ENCODE data around the gene CBLC.

DNA sequence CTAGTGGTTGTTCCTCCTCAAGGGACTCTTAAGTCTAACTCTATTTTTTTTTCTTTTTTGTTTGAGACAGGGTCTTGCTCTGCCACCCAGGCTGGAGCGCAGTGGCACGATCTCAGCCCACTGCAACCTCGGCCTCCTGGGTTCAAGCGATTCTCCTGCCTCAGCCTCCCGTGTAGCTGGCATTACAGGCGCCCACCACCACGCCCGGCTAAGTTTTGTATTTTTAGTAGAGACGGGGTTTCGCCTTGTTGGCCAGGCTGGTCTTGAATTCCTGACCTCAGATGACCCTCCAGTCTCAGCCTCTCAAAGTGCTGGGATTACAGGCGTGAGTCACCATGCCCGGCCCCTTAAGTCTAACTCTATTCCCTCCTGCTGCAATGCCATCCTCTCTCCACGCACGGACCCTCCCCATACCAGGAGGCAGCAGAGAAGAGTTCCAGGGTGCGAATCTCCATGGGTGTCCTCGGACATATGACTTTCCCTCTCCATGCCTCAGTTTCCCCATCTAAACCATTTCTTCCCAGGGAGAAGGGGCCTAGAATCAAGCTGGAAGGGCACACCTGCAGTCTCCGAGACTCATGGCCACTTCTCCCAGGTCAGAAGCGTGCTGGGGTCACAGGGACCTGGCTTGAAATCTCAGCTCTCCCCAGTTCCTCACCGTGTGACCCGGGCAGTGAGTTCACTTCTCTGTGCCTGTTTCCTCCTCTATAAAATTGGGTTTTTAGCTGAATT is 35.2 kb upstream of the CBLC start:
- TF ChIP-seq, protein P1, sequence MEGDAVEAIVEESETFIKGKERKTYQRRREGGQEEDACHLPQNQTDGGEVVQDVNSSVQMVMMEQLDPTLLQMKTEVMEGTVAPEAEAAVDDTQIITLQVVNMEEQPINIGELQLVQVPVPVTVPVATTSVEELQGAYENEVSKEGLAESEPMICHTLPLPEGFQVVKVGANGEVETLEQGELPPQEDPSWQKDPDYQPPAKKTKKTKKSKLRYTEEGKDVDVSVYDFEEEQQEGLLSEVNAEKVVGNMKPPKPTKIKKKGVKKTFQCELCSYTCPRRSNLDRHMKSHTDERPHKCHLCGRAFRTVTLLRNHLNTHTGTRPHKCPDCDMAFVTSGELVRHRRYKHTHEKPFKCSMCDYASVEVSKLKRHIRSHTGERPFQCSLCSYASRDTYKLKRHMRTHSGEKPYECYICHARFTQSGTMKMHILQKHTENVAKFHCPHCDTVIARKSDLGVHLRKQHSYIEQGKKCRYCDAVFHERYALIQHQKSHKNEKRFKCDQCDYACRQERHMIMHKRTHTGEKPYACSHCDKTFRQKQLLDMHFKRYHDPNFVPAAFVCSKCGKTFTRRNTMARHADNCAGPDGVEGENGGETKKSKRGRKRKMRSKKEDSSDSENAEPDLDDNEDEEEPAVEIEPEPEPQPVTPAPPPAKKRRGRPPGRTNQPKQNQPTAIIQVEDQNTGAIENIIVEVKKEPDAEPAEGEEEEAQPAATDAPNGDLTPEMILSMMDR (IDR thresholded peaks at IDR 0.05): no peak
- TF ChIP-seq POLR2A (IDR thresholded peaks at IDR 0.05) (no peak), POLR2AphosphoS5 (IDR thresholded peaks at IDR 0.05) (no peak)
